ENCODE results near the gene NOP53. TPM values are rescaled to one million over a fixed set of nuclear protein-coding genes. Genes with fewer than 3 reads are reported as not detected.
A peak's percentile ranks its signal among the peaks of the same experiment; 100 is the strongest.

Gene NOP53
- total and polyA plus RNA-seq, 2 of the 13 experiments (the other 11 are each of a cell fraction or from before 2014, with no cell fraction given): 53.9 to 141 TPM

DNA sequence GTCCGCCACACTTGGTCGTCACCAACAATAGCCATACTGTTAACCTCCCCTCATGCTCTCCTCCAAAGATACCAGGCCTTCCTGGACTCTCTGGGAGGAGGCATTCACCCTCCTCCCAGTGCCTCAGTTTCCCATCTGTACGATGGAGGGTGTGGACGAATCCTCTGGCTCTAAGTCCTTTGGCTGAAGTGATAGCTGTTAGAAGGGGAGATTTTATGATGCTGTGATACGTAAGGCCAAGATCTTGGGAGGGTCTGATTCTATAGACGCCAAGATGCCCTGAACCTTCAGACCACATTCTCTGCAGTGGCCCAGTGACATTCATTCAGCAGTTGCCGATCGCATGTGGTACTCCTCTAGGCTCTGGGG, 14.8 kb upstream of the NOP53 start:
- FAIRE-seq (no peak), ATAC-seq (no peak), DNase-seq (ENCODE audit: low spot score) (no peak)
- CTCF ChIA-PET (ENCODE audit: low intra/inter-chr PET ratio, low total read pairs): interaction anchor here (0.7 kb wide), 1 partner anchor 1382 kb away, joined by 3 read pairs; no protein-coding TSS in a partner anchor
- Histone ChIP-seq H3K27ac (ENCODE audit: extremely low read length, insufficient read depth, low read length) (no peak overlapping the region), H3K9ac (ENCODE audit: insufficient read depth, low read depth, low read length) (no peak overlapping the region), H3K9me3 (ENCODE audit: low read length) (no peaks in the 10 kb centered on the region), H3K79me2 (ENCODE audit: insufficient read depth, low read length) (no peaks in the 10 kb centered on the region), H4K20me1 (ENCODE audit: insufficient read depth, low read length) (no peaks in the 10 kb centered on the region), H3K27me3 (ENCODE audit: control insufficient read depth in 1 of 2, insufficient read depth in 2 of 2, low read length in 2 of 2) (no peaks in the 10 kb centered on the region), H3K4me1 (ENCODE audit: insufficient read depth, low read length) (peaks cover 40% of the 10 kb centered on the region), H2AFZ (ENCODE audit: low read length) (no peak overlapping the region), H3K36me3 (replicated peaks in 1 of 2; ENCODE audit: control insufficient read depth in 1 of 2, insufficient read depth in 2 of 2, low read length in 2 of 2) (no peaks in the 10 kb centered on the region), H3K4me2 (ENCODE audit: low read depth, low read length) (no peak overlapping the region; the same call in 1 of the 2 replicates), H3K4me3 (replicated peaks in 1 of 3; ENCODE audit: insufficient read depth in 1 of 3, low read depth in 2 of 3, low read length in 3 of 3) (peak overlapping the region in 1 of 3 experiments; percentile 50; a peak in 1 of 6 replicates)
- in situ Hi-C loops (cut with HindIII; ENCODE audit: extremely low pct_ligation_motif_present, low pct_unique_long_range_greater_than_20kb): no loop called here
- POLR2A ChIA-PET: no interaction called here
- TF ChIP-seq ZNF562 (CRISPR knock-in tag; IDR thresholded peaks at IDR 0.05; ENCODE audit: borderline replicate concordance): no peak
- TF ChIP-seq CHD4 (IDR thresholded peaks at IDR 0.05; ENCODE audit: borderline replicate concordance, low read length): peak; percentile 55; the same call in 1 of the 2 replicates
- 68% methylated on average over 8 of the region's 8 CpGs for WGBS (ENCODE audit: low lambda C conversion rate)
- intact Hi-C loops (cut with micrococcal nuclease; ENCODE audit: unreplicated experiment): no loop called here
- BruUV-seq (replicated peaks): no TSS peak

DNA sequence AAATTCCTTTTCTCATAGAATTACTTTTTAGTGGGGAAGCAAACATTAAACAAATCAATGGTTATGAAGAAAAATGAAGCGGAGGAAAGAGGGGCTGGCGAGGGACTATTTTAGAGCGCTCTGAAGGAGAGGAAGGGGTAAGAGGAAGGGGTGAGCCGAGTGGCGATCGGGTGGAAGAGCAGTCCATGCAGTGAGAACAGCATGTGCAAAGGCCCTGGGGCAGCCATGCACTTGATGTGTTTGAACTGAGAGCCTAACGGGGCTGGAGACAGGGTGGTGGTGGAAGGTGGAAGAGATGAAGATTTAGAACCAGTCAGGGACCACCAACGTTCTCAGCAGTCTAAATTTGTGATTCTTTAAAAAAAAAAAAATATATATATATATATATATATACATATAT, 14.4 kb upstream of the NOP53 start:
- DNase-seq (ENCODE audit: low spot score) (no peak), ATAC-seq (no peak), FAIRE-seq (no peak)
- Histone ChIP-seq H3K9ac (ENCODE audit: insufficient read depth, low read depth, low read length) (no peak overlapping the region), H3K27ac (ENCODE audit: extremely low read length, insufficient read depth, low read length) (no peak overlapping the region), H2AFZ (ENCODE audit: low read length) (no peak overlapping the region), H3K4me1 (ENCODE audit: insufficient read depth, low read length) (peaks cover 36% of the 10 kb centered on the region), H3K36me3 (replicated peaks in 1 of 2; ENCODE audit: control insufficient read depth in 1 of 2, insufficient read depth in 2 of 2, low read length in 2 of 2) (no peaks in the 10 kb centered on the region), H3K4me2 (ENCODE audit: low read depth, low read length) (no peak overlapping the region), H3K4me3 (replicated peaks in 1 of 3; ENCODE audit: insufficient read depth in 1 of 3, low read depth in 2 of 3, low read length in 3 of 3) (no peak overlapping the region), H4K20me1 (ENCODE audit: insufficient read depth, low read length) (no peaks in the 10 kb centered on the region), H3K79me2 (ENCODE audit: insufficient read depth, low read length) (no peaks in the 10 kb centered on the region), H3K9me3 (ENCODE audit: low read length) (no peaks in the 10 kb centered on the region), H3K27me3 (ENCODE audit: control insufficient read depth in 1 of 2, insufficient read depth in 2 of 2, low read length in 2 of 2) (no peaks in the 10 kb centered on the region)
- WGBS (ENCODE audit: low lambda C conversion rate): 64% methylated on average over 8 of the region's 8 CpGs
- no TSS peak for BruUV-seq (replicated peaks)
- ChIA-PET POLR2A (no interaction called here), CTCF (ENCODE audit: low intra/inter-chr PET ratio, low total read pairs) (no interaction called here)
- intact Hi-C loops (cut with micrococcal nuclease; ENCODE audit: unreplicated experiment) (no loop called here), in situ Hi-C loops (cut with HindIII; ENCODE audit: extremely low pct_ligation_motif_present, low pct_unique_long_range_greater_than_20kb) (no loop called here)
- TF ChIP-seq NFATC3 (CRISPR knock-in tag; IDR thresholded peaks at IDR 0.05) (no peak), KDM1A (CRISPR knock-in tag; IDR thresholded peaks at IDR 0.05) (0 out of 2 replicates have a peak, but pooled peaks have one; percentile 19), ZNF232 (CRISPR knock-in tag; IDR thresholded peaks at IDR 0.05; ENCODE audit: borderline replicate concordance) (no peak), ZMYM3 (CRISPR knock-in tag; IDR thresholded peaks at IDR 0.05) (peak; percentile 49)
